ENCODE data around the gene THADA. TPM values are rescaled to one million over a fixed set of nuclear protein-coding genes. Genes with fewer than 3 reads are reported as not detected.
"Not testable (repeated sequence)": the region's sequence is repeated elsewhere in the genome, so short reads cannot be mapped to it uniquely, and the experiment has no call there.

The THADA gene
- 32.6 TPM for total RNA-seq

GRCh38 chr2:43595603-43596412 lies at the start of gene THADA:
TSS of gene THADA (minus strand) at chr2:43596038. CDS start at chr2:43592392, 3,646 bp downstream.
- FAIRE-seq = no peak
- DNase-seq (ENCODE audit: low spot score in 2 of 2) = peak; percentile 72 to 94

GRCh38 chr2:43643680-43644079 lies 47.8 kb upstream of the THADA start:
- FAIRE-seq (no peak), DNase-seq (ENCODE audit: low spot score in 2 of 2) (no peak)

- FAIRE-seq = no peak
Observed at GRCh38 chr2:43642363-43642762, 46.5 kb upstream of the THADA start.

GRCh38 chr2:43637030-43637803 lies 41.4 kb upstream of the THADA start, which contains the start of gene PLEKHH2:
TSS of gene PLEKHH2 (plus strand) at chr2:43637260. CDS start at chr2:43644674, 7,414 bp downstream.
- peak; percentile 82 to 89 for DNase-seq (ENCODE audit: low spot score in 2 of 2)
- FAIRE-seq = no peak

More at GRCh38 chr2:43642363-43642762, 46.5 kb upstream of the THADA start:
- no peak for DNase-seq (ENCODE audit: low spot score in 2 of 2)

- DNase-seq (ENCODE audit: low spot score in 2 of 2) = no peak
- no peak for FAIRE-seq
Observed at GRCh38 chr2:43636621-43637020, 40.8 kb upstream of the THADA start.

GRCh38 chr2:43636153-43636552 lies 40.3 kb upstream of the THADA start:
- not testable (repeated sequence) for FAIRE-seq; DNase-seq (ENCODE audit: low spot score in 2 of 2)

GRCh38 chr2:43634604-43635306 lies 38.9 kb upstream of the THADA start:
- FAIRE-seq (no peak), DNase-seq (ENCODE audit: low spot score in 2 of 2) (no peak)

GRCh38 chr2:43631618-43632317 lies 35.9 kb upstream of the THADA start:
- DNase-seq (ENCODE audit: low spot score in 2 of 2) = no peak
- FAIRE-seq = no peak

- DNase-seq (ENCODE audit: low spot score in 2 of 2) (no peak), FAIRE-seq (no peak)
Observed at GRCh38 chr2:43622931-43623451, 27.2 kb upstream of the THADA start.

GRCh38 chr2:43619511-43619910 lies 23.7 kb upstream of the THADA start:
- DNase-seq (ENCODE audit: low spot score in 2 of 2) (no peak), FAIRE-seq (no peak)

- no peak for FAIRE-seq
- no peak for DNase-seq (ENCODE audit: low spot score in 2 of 2)
Observed at GRCh38 chr2:43616967-43617680, 21.3 kb upstream of the THADA start.

GRCh38 chr2:43612944-43613343 lies 17.1 kb upstream of the THADA start:
- DNase-seq (ENCODE audit: low spot score in 2 of 2) (no peak), FAIRE-seq (no peak)

GRCh38 chr2:43611987-43612894 lies 16.4 kb upstream of the THADA start:
- DNase-seq (ENCODE audit: low spot score in 2 of 2) (peak in 1 of 2 donors; percentile 34), FAIRE-seq (no peak)

- FAIRE-seq = no peak
- DNase-seq (ENCODE audit: low spot score in 2 of 2) = no peak
Observed at GRCh38 chr2:43610361-43610760, 14.5 kb upstream of the THADA start.

GRCh38 chr2:43609290-43609918 lies 13.6 kb upstream of the THADA start:
- DNase-seq (ENCODE audit: low spot score in 2 of 2) (peak in 1 of 2 donors; percentile 37), FAIRE-seq (no peak)

GRCh38 chr2:43605851-43606250 lies 10.0 kb upstream of the THADA start:
- DNase-seq (ENCODE audit: low spot score in 2 of 2) = no peak

GRCh38 chr2:43605079-43605655 lies 9.3 kb upstream of the THADA start:
- DNase-seq (ENCODE audit: low spot score in 2 of 2) (peak in 1 of 2 donors; percentile 39), FAIRE-seq (peak; percentile 73)

More at GRCh38 chr2:43605851-43606250, 10.0 kb upstream of the THADA start:
- no peak for FAIRE-seq
